ENCODE data around the gene DACT3.

GRCh38 chr19:46616631-46617322 lies 44.2 kb downstream of the DACT3 start:
- no peak for TF ChIP-seq CTCF (IDR thresholded peaks at IDR 0.05)
- peak in 1 of 2 donors; percentile 12 for TF ChIP-seq POLR2AphosphoS5 (IDR thresholded peaks at IDR 0.05; ENCODE audit: insufficient read depth in 1 of 2, low read depth in 1 of 2)
- TF ChIP-seq POLR2A (IDR thresholded peaks at IDR 0.05): no peak
